Measurements from ENCODE around the gene SLC18A3.

DNA sequence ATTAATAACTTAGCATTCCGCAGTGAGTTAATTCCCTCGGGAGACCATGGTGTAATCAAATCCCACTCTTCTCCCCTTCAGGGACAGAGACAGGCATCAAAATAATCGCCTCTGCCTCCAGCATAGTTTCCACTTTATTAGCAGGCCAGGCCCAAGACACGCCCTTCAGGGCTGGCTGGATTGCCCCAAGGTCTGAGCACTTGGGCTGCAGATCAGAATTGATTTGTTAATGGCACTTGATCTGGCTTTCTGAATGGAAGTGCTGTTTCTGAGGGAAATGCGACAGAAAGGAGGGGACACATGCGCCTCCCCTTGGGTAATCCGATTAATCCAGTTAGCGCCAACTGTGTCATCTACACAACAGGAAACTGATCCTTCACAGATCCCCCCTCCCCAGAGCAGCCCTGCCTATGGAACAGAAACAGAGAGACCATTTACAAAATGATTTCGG lies 19.3 kb downstream of the SLC18A3 start:
- TF ChIP-seq, protein P1, sequence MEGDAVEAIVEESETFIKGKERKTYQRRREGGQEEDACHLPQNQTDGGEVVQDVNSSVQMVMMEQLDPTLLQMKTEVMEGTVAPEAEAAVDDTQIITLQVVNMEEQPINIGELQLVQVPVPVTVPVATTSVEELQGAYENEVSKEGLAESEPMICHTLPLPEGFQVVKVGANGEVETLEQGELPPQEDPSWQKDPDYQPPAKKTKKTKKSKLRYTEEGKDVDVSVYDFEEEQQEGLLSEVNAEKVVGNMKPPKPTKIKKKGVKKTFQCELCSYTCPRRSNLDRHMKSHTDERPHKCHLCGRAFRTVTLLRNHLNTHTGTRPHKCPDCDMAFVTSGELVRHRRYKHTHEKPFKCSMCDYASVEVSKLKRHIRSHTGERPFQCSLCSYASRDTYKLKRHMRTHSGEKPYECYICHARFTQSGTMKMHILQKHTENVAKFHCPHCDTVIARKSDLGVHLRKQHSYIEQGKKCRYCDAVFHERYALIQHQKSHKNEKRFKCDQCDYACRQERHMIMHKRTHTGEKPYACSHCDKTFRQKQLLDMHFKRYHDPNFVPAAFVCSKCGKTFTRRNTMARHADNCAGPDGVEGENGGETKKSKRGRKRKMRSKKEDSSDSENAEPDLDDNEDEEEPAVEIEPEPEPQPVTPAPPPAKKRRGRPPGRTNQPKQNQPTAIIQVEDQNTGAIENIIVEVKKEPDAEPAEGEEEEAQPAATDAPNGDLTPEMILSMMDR (IDR thresholded peaks at IDR 0.05), result no peak
- TF ChIP-seq POLR2A (IDR thresholded peaks at IDR 0.05), result no peak
